DMS153 treated with DMSO at 0.1 percent for 48 hours (cell line): ENCODE results near the gene LGALSL.

ENCODE experiments used
- DNase-seq: peaks from one replicate; lab custom pipeline; 2025; ENCODE audit not compliant: unreplicated experiment; lab: John Stamatoyannopoulos, UW

The LGALSL gene

DNA sequence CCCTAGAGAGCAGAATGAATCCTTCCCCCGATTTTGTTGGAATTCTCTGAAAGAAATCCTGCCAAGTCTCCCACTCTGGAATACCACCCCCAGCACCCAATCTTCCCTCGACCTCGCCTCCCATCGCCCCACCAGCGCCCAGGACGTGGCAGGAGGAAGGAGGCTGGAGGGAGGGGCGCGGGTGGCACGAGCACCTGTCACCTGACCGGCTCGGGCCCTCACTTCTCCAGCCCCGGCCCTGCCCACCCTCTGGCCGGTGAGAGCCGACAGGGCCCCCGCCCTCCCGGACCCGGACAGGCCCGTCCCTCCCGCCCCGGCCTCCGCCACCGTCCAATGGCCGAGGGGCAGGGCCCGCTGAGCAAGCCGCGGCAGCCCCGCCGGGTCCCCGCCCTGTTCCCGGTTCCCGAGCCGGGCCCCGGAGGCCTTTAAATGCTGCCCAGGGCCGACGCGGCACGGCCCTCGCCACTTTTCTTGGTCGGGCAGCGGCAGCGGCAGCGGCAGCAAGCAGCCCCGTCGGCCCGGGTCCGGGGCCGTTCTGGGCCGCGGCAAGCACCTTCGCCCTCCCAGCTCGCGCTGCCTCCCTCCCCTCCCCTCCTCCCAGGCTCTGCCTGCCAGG is at the start of gene LGALSL:
Gene LGALSL (plus strand): TSS at position 393 of the 616 bp plus-strand sequence. CDS start 384 bp downstream, outside the sequence.
- DNase-seq = no peak

DNA sequence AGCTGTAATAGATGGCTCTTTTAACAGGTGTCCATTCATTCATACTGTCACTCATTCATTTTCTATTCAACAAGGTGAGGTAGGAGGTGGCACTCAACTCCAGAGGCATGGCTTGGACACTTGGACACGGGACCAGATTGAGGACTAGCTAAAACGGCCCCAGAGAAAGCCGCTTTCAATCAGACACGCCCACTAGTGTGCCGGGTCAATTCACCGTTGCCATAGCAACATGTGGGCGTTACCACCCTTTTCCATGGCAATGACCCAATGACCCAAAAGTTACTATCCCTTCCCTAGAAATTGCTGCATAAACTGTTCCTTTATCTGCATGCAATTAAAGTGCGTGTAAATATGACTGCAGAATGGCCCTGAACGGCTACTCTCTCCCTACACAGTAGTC is 49.2 kb upstream of the LGALSL start:
- DNase-seq = no peak

DNA sequence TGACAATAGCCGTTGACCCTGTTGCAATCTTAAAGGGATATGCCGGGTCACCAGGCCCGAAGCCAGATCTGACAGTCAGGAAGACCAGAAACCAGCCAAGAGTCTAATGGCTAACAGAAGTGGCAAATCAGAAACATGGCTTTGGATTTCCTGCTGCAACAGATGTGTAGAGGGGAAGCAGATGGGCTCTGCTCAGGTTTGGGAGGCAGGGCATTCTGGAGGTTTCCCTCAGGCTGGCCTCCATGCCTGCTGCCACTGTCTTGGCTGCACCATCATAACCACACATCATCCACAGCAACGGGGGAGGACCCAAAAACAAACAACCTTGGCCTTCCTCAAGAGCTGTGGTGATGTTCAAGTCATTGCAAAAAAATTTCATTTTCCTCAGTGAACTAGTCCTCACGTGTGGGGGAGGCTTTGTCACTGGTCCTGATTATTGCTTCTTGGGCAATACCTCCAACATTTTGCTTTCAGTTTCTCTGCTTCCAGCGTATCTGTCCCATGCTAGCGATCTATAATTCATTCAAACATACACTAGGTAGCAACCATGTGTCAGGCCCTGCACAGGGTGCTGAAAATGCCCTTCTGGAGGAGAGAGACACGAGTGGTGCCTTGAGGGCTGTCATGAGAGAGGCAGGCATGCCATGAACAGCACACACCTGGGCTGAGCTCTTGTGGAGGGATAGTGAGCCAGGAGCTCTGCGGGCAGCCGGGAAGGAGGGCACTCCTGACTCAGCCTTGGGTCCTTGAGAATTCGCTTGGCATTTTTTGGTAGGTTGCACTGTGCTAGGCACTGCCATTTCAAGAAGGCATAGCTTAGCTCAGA is 48.2 kb upstream of the LGALSL start:
- no peak for DNase-seq

DNA sequence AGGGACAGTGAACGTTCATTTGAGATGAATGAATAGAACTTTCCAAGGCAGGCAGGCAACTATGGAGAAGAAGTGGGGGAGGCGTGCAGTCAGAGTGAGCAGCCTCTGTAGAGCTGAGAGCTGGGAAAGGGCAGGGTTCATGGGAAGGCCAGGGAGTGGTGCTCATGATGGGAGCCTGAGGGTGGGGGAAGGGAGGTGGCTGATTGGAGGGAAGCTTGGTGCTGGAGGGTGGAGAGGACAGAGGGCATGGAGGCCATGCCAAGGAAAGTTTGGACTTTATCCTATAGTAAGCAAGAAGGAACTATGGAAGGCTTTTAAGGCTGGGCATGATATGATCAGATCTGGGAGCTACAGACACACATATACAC is 47.6 kb upstream of the LGALSL start:
- no peak for DNase-seq

DNA sequence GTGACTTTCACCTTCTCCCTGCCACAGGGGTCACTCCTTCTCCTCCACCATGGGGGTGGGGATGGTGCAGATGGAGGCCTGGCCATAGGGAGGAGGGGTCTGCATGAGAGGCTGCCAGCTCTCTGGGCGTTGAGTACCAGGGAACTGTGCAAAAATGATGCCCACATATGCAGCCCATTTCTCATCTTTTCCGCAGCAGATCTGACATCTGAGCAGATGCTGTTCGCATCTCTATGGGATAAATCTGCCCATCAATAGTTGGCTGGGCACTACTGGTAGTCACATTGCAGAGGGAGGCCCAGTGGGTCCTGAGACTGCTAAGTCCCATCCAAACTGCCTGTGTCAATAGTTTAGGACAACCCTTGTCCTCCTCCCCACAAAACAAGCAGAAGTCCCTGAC is 45.9 kb upstream of the LGALSL start:
- DNase-seq = no peak

DNA sequence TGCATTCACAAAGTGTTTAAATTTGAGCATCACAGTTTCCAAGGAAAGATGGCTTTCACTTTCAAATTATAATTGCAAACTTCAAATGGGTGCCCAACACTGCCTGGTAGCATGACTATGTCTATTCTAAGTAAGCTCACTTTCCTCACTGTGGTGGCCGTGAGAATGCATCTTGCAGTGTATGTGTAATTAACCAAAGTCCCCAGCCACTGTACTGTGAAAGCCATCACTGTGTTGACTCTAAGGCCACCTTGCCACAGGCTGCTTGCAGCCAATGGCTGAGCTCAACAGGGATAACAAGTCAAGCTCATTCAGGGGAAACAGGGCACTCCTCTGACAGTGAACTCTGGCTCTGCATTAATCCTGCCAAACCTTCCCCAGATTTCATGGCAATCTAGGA is 43.3 kb upstream of the LGALSL start:
- DNase-seq = no peak

DNA sequence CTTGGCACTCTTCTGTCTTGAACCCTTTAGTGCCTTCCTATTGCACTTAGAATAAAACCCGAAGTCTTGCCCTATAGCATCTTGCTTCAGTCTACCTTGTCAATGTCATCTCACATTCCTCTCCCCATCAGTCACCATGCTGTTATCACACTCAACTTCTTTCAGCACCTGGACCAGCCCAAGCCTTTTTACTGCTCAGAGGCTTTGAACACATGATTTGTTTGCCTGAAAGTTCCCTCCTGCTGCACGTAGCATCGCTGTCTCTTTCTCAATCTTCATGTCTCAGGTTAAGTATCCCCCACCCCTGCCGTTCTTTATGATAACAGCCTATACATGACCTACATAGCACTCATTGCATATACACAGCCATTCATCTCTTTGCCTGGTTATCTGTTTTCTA is 41.3 kb upstream of the LGALSL start:
- no peak for DNase-seq

DNA sequence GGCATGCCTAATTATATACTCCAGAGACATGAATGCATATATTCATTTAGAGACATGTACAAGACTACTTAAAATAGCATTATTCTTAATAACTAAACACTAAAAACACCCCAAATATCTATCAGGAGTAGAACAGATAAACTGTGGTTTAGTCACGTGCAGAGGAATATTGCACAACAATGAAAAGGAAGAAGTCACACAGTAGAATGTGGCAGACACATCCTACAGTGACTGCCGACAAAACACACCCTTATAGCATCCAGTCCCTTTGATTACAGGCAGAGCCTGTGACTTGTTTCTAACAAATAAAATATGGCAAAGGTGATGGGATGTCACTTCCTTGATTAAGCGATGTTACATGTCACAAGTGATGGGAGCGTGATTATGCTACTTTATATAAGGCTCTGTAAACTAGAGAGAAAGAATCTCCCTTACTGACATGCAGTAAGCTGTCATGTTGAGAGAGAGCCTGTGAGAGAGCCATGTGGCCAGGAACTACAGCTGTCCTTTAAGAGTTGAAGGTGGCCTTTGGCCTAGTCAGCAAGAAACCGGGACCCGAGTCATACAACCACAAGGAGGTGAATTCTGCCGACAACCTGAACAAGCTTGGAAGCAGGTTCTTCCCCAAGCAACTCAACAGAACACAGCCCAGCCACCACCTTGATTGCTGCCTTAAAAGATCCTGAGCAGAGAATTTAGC is 39.1 kb upstream of the LGALSL start:
- DNase-seq = no peak

DNA sequence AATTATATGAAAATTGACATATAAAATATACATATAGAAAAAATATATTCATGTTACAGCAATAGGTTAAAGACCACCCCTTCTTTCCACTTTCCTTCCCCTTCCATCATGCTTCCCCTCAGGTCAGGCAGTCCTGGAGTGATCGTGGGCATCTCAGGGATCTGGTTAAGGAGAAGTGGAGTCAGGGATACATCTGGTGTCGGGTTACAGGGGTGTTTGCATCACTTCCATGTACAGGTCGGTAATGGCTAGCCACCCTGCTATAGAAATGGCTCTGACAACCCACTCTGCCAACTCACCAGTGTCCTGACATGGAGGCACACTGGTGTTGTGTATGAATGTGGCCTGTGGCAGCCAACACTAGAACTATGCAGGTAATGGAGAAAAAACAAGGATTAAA is 36.3 kb upstream of the LGALSL start:
- DNase-seq = no peak

DNA sequence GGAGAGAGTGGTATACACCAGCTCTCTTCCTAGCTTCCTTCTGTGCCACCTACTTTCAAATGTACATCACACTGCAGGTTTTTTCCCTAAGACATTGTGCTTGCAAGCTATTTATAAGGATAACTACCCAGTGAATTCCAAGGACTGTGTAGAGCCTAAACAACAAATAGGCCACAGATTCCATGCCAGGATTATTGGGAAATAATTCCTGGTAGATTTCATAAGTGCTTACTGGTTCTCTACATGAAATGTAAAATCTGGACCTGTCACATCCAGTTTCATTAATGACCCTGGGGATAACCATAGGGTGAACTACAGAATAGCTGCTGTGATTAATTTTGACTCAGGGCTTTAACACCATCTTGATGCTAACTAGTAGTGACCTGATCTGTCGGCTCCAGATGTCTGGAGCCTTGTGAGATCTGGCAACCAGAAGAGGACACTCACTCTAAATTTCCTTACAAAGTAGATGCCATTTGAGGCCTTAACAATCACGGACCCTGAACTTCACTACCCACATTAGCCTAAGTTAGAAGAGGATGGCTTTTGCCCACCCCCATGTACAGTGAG is 34.3 kb upstream of the LGALSL start:
- DNase-seq = no peak

DNA sequence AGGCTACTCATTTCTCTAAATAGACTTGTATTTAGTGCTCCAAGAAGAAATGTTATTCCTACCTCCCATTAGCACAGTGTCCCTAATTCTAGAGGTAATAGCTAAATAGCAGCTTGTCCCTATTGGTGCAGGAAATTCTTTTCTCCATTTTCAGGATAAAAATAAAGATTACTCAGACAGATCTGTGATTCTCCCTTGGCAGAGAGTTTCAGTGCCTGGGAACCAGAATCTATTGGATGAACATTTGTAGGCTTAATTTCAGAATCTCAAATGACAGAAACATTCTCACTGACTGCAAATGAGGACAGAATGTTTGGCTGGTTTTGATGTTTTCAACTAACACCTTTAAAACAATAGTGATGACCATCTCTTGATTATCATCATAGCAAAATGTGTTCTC is 33.3 kb upstream of the LGALSL start:
- DNase-seq = no peak

DNA sequence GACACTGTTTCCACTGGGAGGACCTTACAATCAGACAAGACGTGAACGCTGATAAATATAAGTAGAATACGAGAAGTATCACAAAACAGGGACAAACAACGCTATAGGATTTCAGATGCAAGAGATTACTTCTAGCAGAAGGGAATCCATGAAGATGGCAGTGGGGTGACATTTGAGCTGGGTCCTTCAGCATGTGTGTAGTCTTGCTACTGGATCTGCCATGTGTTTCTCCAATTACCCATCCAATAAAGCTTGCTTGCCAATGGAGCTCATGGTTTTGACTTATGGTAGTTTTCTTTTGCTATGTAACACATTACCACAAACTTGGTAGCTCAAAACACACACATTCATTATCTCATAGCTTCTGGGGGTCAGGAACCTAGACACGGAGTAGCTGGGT is 32.8 kb upstream of the LGALSL start:
- DNase-seq = no peak

DNA sequence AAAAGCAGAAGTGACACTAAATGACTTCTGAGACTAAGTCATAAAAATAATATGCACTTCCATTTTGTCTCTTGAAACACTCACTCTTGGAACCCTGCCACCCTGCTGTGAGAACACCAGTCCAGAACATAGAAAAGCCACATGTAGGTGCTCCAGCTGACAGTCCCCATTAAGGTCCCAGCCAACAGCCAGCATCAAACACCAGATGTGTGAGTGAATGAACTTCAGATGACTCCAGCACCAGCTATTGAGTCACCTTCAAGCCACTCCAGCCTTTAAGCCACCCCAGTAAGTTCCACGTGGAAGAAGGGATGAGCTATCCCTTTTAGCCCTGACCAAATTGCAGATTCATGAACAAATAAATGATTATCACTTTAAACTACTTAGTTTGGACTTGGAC is 31.5 kb upstream of the LGALSL start:
- DNase-seq = no peak

DNA sequence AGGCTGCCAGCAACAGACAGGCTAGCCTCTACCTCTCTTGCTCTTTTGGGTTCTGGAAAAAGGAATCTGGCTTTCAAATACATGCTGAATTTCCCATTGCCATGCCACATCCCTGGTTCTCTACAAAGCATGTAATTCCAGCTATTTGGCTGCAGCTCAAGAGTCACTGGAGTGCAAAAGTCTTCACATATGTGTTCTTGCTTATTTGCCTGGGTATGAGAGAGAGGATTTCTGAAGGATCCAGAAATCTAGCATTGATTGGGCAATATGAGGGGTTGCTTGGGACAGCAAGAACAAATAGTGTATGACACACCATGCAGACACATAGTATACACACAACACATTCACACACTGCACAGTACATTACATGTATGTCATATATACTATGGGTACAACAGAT is 30.7 kb upstream of the LGALSL start:
- DNase-seq = no peak

DNA sequence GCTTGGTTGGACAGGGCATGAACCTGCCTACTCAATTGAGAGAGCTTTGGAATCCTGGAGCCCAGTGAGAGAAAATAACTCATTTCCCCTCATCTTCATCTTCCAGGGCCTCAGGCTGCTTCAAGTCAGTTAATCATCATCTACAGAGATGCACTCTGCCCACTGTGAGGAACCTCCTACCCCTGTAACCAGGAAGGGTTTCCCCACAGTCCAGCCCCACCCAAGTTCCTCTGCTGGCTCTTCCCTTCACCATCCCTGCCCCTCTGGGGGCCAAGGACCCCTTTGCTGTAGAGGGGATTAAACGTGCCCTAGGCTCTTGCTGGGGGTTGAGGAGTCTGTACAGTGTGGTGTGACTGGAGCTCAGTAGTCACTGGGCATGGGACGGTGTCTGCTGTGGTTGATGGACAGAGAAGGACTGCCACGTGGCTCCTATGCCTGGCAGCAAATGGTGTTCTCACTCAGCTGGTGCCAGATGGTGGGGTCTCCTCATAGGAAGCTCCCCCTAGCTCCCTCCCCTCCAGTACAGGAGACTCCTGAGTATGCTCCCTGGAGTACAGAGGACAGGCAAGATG is 29.5 kb upstream of the LGALSL start:
- no peak for DNase-seq

DNA sequence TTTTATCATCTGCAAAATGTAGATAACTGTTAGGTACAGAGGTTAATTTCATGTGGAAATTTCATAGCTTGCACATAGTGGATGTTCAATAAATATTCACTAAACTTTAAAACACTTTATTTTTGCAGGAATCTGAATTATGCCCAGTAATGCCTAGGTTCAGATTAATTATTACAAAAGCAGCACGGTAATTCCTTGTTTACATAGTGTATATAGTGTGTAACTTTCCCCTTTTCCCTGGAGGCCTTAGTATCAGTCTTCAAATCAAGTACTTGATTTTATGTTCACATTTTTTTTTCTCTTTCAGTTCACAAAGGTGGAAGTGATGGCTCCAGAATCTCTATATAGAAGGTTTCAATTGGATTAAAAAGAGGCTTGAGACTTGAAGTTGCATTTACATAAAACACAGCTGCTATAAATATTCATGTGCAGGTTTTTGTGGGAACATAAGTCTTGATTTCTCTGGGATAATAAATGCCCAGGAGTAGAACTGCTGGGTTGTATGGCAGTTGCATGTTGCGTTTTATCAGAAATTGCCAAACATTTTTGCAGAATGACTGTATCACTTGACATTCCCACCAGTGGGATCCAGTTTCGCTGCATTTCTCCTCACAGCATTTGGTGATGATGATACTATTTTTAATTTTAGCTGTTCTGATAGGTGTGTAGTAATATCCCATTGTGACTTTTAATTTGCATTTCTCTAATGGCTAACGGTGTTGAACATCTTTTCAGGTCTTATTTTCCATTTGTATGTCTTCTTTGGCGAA is 27.6 kb upstream of the LGALSL start:
- DNase-seq = no peak

DNA sequence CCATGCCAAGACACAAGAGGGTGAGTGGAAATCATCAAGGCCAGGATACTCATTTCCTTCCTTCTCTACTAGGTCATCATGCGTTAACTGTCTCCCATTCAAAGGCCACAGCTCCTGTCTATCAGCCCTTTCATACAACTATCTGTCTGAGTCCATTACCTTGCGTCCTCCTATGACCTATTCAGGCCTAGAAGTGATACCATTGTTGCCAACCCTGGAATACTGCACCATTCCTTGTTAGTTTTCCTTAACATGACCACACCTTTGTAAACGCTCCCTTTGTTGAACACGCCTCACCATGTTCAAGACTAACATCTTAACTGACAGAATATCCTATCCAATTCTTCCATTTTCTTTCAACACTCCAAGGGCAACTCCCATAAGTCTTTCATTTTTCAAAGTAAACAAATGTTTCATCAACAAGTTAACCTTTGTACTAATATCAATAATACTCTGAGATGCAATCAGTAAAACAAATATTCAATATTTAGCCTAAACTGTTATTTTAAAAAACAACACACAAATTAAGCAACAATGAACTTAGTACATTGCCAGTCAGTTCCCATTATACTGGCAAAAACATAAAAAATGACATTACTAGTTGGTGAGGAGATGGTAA is 19.8 kb upstream of the LGALSL start:
- no peak for DNase-seq

DNA sequence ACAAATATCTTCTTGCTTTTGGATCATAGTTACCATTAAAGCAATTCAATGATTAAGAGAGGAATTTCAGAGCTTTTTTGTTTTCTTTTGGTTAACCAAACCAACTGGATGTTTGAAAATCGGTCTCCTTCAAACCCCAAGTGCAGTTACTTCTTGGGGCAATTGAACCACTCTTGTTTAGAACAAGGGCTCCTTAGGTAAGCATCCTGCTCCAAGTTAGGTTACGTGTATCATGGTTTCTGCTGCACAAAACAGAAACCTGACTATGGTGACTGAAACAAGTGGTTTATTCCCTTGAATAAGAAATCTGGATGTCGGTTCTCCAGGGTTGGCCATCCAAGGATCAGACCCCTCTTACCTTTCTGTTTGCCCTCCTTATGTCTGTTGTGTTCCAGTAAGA is 16.1 kb upstream of the LGALSL start:
- DNase-seq = no peak

DNA sequence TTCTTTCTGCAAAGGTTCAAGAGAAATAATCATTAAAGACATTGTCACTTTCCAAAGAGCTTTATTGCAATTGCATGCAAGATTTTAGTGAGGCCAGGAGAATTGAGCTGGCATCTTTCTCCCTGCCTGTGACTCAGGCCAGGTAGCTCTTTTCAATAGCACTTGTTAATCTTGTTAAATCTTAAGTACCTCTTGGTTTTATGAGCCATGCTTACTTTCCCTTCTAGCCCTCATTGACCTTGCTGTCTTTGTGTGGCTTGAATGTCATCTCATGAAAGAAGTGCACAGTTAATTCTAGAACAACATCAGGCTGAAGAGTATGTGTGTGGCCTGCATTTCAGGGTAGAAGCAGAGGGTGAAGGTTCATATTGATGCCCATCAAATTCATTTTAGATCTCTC is 14.8 kb upstream of the LGALSL start:
- DNase-seq = no peak

DNA sequence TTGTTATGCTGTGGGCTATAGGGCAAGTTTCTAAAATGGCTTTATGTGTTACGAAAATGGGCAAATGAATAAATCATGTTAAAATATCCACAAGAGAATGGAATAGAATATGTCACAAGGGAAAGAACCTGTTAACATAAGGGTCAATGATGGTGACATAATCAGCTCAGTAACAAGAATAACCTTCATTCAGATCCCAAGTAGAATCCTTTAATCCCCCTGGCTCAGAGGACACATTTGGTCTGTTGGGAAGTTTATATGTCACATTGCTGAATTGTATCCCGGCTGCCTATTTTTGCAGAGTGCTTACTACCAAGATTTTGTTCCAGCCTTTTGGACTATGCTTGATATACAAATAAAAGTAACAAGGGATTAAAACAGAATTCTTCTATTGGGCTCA is 13.1 kb upstream of the LGALSL start:
- DNase-seq = no peak
